ENCODE data around the gene LEKR1.
"Not testable (repeated sequence)": the region's sequence is repeated elsewhere in the genome, so short reads cannot be mapped to it uniquely, and the experiment has no call there.

Gene LEKR1

DNA sequence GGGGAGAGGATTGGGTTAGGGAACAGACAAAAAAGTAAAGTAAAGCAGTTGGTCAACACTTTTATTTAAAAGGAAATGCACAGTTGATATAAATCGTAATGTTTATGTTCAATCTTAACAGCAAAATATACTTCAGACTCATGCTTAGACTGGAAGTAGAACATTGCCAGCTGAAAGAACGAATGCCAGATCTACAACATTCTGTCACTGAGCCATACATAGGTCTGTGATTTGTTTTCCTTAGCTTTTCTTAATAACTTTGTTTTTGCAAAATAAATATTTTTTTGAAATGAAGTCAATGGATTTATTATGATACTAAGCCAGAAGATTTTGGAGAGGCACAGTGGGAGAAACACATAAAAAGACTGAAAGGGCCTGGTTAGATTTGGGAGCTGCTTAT is 62.0 kb downstream of the LEKR1 start:
- no peak for DNase-seq (ENCODE audit: low read depth)
- H3K4me3 ChIP-seq (ENCODE audit: low read depth, low read length), result no peak overlapping the region

DNA sequence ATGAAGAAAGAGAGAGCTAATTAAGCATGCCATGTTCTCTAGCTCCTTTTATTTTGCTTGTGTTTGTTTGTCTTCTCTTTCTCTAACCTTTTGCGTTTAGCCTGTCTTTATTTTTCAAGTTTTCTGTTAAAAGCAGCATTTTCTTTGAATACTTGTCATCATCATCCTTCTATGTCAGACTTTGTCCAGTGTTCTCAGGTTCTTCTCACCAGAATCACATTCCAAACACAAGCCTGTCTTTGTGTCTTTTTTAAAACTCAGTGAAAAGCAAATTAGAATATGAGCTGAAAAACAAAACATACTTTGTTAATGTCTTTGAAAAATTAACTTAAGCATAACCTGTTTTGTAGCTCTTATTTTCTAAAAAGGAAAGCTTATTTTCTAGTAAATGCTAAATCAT is 62.4 kb downstream of the LEKR1 start:
- no peak for DNase-seq (ENCODE audit: low read depth)
- no peak overlapping the region for H3K4me3 ChIP-seq (ENCODE audit: low read depth, low read length)

DNA sequence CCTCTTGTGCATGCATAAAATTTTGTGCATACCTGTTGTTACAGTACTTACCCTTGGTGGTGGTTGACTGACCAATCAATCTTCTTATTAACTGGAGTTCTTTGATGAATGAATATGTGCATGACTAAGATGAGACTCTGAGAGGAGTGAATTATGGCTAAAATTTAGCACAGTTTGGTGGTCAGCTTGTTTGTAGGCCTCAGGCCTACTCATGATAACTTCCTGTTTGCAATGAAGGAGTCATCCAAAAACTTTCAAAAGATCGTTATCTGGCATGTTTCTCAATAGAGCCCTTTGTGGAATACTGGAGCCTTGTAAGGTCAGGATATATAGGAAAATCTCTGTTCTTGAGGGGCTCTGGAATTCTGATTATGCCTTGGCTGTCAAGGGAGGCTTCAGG is 66.5 kb downstream of the LEKR1 start:
- peak; percentile 2 for DNase-seq (ENCODE audit: low read depth)
- H3K4me3 ChIP-seq (ENCODE audit: low read depth, low read length), result no peak overlapping the region

DNA sequence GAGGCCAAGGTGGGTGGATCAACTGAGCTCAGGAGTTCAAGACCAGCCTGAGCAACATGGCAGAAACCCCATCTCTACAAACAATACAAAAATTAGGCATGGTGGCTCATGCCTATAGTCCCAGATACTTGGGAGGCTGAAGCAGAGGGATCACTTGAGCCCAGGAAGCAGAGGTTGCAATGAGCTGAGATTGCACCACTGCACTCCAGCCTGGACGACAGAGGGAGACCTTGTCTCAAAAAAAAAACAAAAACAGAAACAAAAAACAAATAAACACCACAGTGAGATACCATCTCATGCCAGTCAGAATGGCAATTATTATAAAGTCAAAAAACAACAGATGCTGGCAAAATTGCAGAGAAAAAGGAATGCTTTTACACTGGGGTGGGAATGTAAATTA is 69.2 kb downstream of the LEKR1 start:
- not testable (repeated sequence) for DNase-seq (ENCODE audit: low read depth); H3K4me3 ChIP-seq (ENCODE audit: low read depth, low read length)

DNA sequence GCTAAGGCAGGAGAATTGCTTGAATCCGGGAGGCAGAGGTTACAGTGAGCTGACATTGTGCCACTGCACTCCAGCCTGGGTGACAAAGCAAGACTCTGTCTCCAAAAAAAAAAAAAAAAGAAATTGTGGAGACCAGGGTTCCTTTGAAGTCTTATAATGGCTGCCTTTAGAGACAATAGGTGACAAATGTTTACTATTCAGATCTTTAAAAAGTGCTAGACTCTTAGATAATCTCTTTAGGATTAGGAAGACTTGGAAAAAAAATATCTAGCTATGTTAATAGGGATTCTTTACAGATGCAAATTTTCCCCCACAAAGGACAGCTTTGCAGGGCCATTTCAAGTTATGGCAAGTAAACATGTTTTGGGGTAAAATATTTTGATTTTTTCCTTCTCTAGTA is 71.7 kb downstream of the LEKR1 start:
- not testable (repeated sequence) for H3K4me3 ChIP-seq (ENCODE audit: low read depth, low read length); DNase-seq (ENCODE audit: low read depth)

DNA sequence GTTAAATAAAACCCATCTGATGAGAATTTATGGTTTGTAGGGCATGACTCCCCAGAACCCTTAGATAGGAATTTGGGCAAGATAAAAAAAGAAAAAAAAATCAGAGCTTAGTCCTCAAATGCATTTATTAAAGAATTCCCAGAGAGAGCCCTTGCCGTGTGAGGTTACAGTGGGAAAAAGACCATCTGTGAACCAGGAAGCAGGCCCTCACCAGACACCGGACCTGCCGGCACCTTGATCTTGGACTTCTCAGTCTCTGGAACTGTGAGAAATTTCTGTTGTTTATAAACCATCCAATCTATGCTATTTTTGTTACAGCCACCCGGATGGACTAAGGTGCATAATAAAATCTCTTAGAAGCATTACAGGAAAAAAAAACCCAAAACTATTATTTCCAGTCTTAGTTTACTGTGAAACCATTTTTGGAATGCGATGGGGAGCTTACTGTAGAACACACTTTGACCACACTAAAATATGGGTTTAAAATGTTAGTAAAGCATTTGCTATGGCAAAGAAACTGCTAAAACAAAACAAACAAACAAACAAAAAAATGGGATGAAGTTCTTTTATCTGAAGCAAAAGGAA is 72.2 kb downstream of the LEKR1 start:
- no peak for DNase-seq (ENCODE audit: low read depth)
- no peak overlapping the region for H3K4me3 ChIP-seq (ENCODE audit: low read depth, low read length)

DNA sequence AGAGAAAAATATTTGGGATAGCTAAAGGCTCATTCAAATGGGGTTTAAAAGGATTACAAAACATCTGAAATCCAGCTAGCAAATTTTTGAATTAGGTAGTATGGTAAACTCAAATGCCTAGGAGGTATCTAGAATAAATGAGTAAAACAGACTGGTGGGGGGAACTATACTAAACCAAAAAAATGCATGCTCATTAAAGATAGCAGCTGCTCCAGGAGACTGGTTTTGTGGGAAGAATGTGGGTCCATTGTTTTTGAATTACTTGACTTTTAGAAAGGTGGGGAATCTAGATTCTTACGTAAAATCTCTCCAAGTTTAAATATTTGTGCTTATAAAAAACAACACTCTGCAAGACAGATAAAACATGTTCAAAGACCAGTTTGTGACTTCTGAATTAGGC is 73.8 kb downstream of the LEKR1 start:
- DNase-seq (ENCODE audit: low read depth), result no peak
- H3K4me3 ChIP-seq (ENCODE audit: low read depth, low read length), result no peak overlapping the region

DNA sequence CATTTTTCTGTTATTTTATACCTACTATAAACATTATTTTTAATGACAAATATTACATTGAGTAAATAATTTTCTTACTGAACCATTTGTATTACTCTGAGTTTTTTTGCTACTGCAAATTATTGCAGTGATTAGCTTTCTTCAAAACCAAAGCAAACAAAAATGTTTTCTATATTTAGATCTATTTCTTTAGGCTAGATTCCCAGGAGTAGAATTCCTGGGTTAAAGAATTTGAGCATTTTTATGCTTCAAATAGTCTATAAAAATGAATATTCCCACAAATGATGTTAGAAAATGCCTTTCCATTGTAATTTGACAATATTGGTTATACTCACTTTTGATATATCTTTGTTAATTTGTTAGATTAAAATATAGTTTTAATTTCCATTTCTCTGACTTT is 76.8 kb downstream of the LEKR1 start:
- H3K4me3 ChIP-seq (ENCODE audit: low read depth, low read length), result no peak overlapping the region
- no peak for DNase-seq (ENCODE audit: low read depth)

DNA sequence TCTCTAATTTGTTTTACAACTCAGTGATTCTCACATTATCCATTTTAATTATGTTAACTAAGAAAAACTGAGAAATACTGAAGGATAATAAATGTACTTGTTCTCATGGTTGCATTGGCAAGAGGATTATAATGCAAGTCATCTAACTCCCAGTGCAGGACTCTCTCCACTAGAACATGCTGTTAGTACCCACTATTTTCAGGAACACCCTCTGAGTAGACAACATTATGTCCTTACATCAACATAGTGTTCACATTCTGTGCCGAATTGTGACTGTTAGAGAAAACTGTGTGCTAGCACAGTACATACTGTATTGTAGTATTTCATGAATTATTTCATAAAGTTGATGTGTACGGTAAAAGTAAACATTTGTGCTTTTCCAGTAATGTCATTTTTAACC is 80.1 kb downstream of the LEKR1 start:
- no peak overlapping the region for H3K4me3 ChIP-seq (ENCODE audit: low read depth, low read length)
- DNase-seq (ENCODE audit: low read depth), result no peak

DNA sequence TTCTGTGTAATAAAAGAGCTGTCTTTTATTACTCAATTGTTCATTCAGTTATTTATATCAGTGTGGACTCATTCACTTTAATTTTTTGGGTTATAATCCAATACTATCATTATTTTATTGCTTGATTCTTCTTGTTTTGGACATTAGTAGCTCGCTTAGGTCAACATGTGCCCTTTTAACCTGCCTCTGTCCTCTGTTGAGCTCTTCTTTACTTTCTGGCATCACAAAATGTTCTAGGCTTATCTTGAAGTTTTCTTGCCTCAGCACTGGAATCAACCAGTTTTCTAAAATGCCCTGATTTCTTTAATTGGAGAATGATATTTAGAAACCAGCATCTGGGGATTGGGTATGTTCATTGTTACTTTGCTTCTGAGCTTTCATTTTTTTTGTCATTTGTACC is 82.2 kb downstream of the LEKR1 start:
- no peak overlapping the region for H3K4me3 ChIP-seq (ENCODE audit: low read depth, low read length)
- no peak for DNase-seq (ENCODE audit: low read depth)

DNA sequence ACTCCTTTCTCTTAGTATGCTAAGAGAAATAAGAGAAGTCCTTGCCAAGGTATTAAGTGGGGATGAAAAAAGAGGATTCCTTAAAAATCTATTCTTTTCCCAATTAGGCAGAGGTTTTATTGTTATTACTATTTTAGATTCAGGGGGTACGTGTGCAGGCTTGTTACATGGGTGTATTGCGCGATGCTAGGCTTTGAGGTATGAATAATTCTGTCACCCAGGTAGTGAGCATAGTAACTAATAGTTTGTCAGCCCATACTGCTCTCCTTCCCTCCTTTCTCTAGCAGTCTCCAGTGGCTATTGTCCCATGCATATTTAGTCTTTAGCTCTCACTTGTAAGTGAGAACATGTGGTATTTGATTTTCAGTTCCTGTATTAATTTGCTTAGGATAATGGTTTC is 83.9 kb downstream of the LEKR1 start:
- no peak overlapping the region for H3K4me3 ChIP-seq (ENCODE audit: low read depth, low read length)
- DNase-seq (ENCODE audit: low read depth), result no peak

DNA sequence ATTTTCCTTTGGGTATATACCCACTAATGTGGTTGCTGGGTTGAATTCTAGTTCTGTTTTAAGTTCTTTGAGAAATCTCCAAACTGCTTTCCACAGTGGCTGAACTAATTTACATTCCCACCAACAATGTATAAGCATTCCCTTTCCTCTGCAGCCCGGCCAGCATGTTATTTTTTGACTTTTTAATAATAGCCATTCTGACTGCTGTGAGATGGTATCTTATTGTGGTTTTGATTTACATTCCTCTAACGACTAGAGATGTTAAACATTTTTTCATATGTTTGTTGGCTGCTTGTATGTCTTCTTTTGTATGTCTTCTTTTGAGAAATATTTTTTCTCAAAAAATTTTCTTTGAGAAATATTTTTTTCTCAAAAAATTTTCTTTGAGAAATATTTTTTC is 84.7 kb downstream of the LEKR1 start:
- not testable (repeated sequence) for DNase-seq (ENCODE audit: low read depth); H3K4me3 ChIP-seq (ENCODE audit: low read depth, low read length)

DNA sequence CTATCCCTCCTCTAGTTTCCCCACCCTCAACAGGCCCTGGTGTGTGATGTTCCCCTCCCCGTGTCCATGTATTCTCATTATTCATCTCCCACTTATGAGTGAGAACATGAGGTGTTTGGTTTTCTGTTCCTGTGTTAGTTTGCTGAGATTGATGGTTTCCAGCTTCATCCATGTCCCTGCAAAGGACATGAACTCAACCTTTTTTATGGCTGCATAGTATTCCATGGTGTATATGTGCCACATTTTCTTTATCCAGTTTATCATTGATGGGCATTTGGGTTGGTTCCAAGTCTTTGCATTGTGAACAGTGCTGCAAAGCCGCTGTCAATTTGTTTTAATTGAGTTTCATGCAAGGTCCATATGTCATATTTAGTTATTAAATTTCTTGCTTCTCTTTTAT is 88.1 kb downstream of the LEKR1 start:
- DNase-seq (ENCODE audit: low read depth); H3K4me3 ChIP-seq (ENCODE audit: low read depth, low read length): not testable (repeated sequence)

DNA sequence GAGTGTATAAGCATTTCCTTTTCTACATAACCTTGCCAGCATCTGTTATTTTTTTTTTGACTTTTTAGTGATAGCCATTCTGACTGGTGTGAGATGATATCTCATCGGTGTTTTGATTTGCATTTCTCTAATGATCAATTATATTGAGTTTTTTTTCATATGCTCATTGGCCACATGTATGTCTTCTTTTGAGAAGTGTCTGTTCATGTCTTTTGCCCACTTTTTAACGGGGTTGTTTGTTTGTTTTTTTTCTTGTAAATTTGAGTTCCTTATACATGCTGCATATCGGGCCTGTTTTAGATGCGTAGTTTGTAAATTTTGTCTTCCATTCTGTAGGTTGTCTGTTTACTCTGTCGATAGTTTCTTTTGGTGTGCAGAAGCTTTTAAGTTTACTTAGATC is 89.2 kb downstream of the LEKR1 start:
- no peak for DNase-seq (ENCODE audit: low read depth)
- no peak overlapping the region for H3K4me3 ChIP-seq (ENCODE audit: low read depth, low read length)

DNA sequence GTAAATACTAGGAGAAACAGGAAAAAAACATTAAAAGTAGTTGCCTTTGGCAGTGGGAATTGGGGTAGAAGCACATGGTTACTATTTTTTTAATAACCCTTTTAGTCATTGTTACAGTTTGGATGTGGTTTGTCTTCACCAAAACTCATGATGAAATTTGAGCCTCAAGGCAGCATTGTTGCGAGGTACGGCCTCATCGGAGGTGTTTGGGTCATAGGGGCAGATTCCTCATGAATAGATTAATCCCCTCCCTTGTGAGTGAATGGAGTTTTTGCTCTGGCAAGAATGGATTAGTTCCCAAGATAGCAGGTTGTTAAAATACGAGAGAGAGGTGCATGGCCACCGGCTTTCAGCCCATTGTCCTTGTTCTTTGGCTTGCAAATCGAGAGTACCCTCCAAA is 92.6 kb downstream of the LEKR1 start:
- DNase-seq (ENCODE audit: low read depth), result no peak

DNA sequence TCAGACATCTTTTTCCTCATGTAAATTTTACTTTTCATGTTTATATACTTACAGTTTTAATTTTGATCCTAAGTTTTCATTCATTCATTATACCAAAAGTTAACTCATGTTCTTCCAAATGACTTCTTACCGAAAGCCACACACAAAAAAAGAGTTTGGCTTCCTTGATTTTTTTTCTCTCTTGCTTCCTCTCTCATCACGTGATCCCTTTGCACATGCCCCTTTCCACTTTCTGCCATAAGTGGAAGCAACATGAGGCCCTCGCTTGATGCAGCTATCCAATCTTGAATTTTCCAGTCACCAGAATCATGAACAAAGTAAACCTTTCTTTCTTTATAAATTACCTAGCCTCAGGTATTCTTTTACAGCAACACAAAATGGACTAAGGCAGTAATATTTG is 93.7 kb downstream of the LEKR1 start:
- no peak for DNase-seq (ENCODE audit: low read depth)
- no peak overlapping the region for H3K4me3 ChIP-seq (ENCODE audit: low read depth, low read length)

More for the DNA sequence above, 92.6 kb downstream of the LEKR1 start:
- H3K4me3 ChIP-seq (ENCODE audit: low read depth, low read length), result no peak overlapping the region

DNA sequence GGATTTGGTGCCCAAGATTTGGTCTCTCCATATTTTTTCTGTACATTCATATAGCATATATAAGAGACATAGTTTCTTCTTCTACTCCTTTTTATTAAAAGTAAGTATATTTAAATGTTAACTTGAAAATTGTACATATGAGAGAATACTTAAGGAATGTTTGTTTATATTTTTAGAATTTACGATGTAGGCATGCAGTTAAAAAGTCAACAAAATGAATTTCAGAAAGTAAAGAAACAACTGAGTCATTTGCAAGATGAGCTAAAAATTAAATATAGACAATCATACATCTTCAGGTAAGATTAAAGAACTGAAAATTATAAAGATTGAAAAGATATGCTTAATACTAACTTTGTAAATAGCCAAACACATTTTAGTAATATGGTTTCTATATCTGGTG is 94.2 kb downstream of the LEKR1 start:
- H3K4me3 ChIP-seq (ENCODE audit: low read depth, low read length), result no peak overlapping the region
- no peak for DNase-seq (ENCODE audit: low read depth)

DNA sequence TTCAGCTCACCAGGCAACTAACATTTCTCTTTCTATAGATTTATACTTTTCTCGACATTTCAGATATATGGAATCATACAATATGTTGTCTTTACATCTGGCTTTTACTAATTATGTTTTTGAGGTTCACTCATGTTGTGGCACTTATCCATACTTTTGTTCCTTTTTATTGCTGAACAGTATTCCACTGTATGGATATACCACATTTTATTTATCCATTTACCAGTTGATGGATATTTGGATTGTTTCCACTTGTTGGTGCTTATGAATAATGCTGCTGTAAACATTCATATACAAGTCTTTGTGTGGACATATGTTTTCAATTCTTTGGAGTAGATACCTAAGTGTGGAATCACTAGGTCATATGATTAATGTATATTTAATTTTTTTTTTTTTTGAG is 97.2 kb downstream of the LEKR1 start:
- no peak for DNase-seq (ENCODE audit: low read depth)
- H3K4me3 ChIP-seq (ENCODE audit: low read depth, low read length), result no peak overlapping the region

DNA sequence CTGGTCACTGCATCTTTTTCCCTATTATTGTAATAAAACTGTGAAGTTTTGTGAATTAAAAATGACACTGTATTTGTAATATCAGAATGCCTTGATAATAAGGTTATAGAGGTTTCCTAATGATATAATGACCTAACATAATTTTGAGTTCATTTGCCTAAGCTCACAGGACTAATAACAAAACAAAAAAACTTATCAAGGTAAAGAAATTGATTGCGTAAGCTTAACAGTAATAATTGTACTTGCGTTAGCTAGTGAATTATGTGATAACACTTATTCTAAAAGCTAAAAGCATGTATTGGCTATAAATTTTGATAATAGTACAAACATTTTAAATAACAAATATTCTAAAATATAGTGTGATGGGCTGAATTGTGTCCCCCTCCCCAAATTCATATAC is 112.6 kb downstream of the LEKR1 start:
- no peak overlapping the region for H3K4me3 ChIP-seq (ENCODE audit: low read depth, low read length)
- no peak for DNase-seq (ENCODE audit: low read depth)

DNA sequence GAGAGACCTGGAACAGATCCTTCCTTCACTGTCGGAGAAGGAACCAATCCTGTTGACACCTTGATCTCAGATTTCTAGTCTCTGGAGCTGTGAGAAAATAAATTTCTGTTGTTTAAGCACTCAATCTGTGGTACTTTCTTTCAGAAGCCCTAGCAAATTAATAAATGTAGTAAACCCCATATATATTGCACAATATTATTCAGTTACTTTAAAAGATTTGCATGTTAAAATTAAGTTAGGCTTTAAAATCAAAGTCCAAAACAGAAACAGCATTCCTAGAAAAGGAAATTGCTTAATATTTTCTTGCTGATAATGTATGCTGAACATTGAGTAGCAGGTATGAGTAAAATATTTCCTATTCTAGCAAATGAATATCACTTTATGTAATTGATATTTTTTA is 113.2 kb downstream of the LEKR1 start:
- no peak overlapping the region for H3K4me3 ChIP-seq (ENCODE audit: low read depth, low read length)
- DNase-seq (ENCODE audit: low read depth), result no peak

DNA sequence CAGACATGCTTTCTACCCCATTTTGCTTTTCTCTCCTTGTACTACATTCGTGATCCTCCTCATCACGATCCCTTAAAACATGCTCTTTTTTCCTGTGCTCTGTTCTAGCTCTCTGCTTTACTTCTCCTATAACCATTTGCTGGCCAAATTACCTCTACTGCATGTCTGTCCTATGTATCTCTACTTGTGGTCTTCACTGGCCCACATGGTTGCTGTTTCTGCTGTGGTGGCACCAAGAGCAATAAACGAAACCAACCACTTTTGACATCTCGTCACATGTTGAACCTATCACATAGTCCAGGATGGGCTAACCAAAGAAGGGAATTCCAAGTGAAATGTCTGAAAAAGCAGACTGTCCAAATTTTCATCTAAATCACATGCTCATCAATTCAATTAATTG is 115.2 kb downstream of the LEKR1 start:
- no peak for DNase-seq (ENCODE audit: low read depth)
- no peak overlapping the region for H3K4me3 ChIP-seq (ENCODE audit: low read depth, low read length)
